DOHH2 (cell line): ENCODE results near the gene DRGX.

Source experiments
- H3F3A ChIP-seq: fragments of 200-600 bp; sonication (generic), shearing (Covaris generic); 2 replicates; pipeline ENCODE4 v1.6.0; 2016; ENCODE audit warnings: antibody characterized with exemption, mild to moderate bottlenecking; ENCODE audit not compliant: control insufficient read depth, insufficient read depth
- H3K27ac ChIP-seq: fragments of 200-600 bp; sonication (generic); 2 replicates; pipeline ENCODE4 v1.5.1; 2014; ENCODE audit warnings: low read depth, mild to moderate bottlenecking, low read length, moderate library complexity
- H3K27me3 ChIP-seq: fragments of 200-600 bp; sonication (generic); 2 replicates; pipeline ENCODE4 v1.6.1; 2014; ENCODE audit warnings: mild to moderate bottlenecking, low read length, mixed read lengths; ENCODE audit not compliant: control insufficient read depth
- H3K36me3 ChIP-seq: fragments of 200-600 bp; sonication (generic); 2 replicates; pipeline ENCODE4 v1.6.1; 2014; ENCODE audit warnings: mild to moderate bottlenecking, low read length, moderate library complexity, mixed read lengths; ENCODE audit not compliant: control insufficient read depth
- H3K4me1 ChIP-seq: fragments of 200-600 bp; sonication (generic); 2 replicates; pipeline ENCODE4 v1.6.1; 2014; ENCODE audit warnings: mild to moderate bottlenecking, low read length, mixed read lengths; ENCODE audit not compliant: control insufficient read depth
- H3K4me2 ChIP-seq: fragments of 200-600 bp; sonication (generic); 2 replicates; pipeline ENCODE4 v1.6.0; 2014; ENCODE audit warnings: mild to moderate bottlenecking, low read length, moderate library complexity
- H3K4me3 ChIP-seq: fragments of 200-600 bp; sonication (generic); 2 replicates; pipeline ENCODE4 v1.5.1; 2014; ENCODE audit warnings: mild to moderate bottlenecking, low read length, mixed read lengths
- H3K79me2 ChIP-seq: fragments of 200-600 bp; sonication (generic); 2 replicates; pipeline ENCODE4 v1.6.1; 2014; ENCODE audit warnings: mild to moderate bottlenecking, low read length, mixed read lengths; ENCODE audit not compliant: control insufficient read depth
- H3K9me2 ChIP-seq: fragments of 200-600 bp; sonication (generic); replicated peaks from 2 replicates; pipeline ENCODE4 v1.6.1; 2014; ENCODE audit warnings: mild to moderate bottlenecking, low read length, mixed read lengths; ENCODE audit not compliant: control insufficient read depth
- H3K9me3 ChIP-seq: fragments of 200-600 bp; sonication (generic); 2 replicates; pipeline ENCODE4 v1.6.1; 2014; ENCODE audit warnings: antibody characterized with exemption, low read length, mixed read lengths; ENCODE audit not compliant: control insufficient read depth, insufficient read depth
- H4K20me1 ChIP-seq: fragments of 200-600 bp; sonication (generic); 2 replicates; pipeline ENCODE4 v1.6.0; 2014; ENCODE audit warnings: low read depth, mild to moderate bottlenecking, antibody characterized with exemption, low read length, moderate library complexity; ENCODE audit not compliant: control insufficient read depth, insufficient read depth
- CTCF ChIP-seq: fragments of 200-600 bp; sonication (generic); IDR thresholded peaks from one replicate; pipeline ENCODE4 v1.5.1; 2014; ENCODE audit warnings: antibody characterized with exemption, mild to moderate bottlenecking, low read depth, low read length; ENCODE audit not compliant: poor library complexity, severe bottlenecking
- EZH2phosphoT487 ChIP-seq: fragments of 200-600 bp; sonication (generic); IDR thresholded peaks from 2 replicates; pipeline ENCODE4 v1.6.1; 2017; ENCODE audit warnings: borderline replicate concordance, mild to moderate bottlenecking, antibody characterized with exemption, low read length, moderate library complexity, mixed read lengths

The DRGX gene

GRCh38 chr10:49347342-49347741, 48.5 kb downstream of the DRGX start:
- Histone ChIP-seq H3K36me3 (no peaks in the 10 kb centered on the region), H3K27me3 (peaks cover 10% of the 10 kb centered on the region), H3F3A (no peaks in the 10 kb centered on the region), H3K79me2 (no peaks in the 10 kb centered on the region), H3K4me1 (no peaks in the 10 kb centered on the region), H4K20me1 (no peaks in the 10 kb centered on the region), H3K9me2 (no peaks in the 10 kb centered on the region), H3K27ac (no peak overlapping the region), H3K4me2 (no peak overlapping the region), H3K4me3 (no peak overlapping the region), H3K9me3 (no peaks in the 10 kb centered on the region)
- no peak for TF ChIP-seq EZH2phosphoT487

- no peaks in the 10 kb centered on the region for H3K9me2 ChIP-seq
- H3K27me3 ChIP-seq = peaks cover 10% of the 10 kb centered on the region
- H3K9me3 ChIP-seq = no peaks in the 10 kb centered on the region
- no peaks in the 10 kb centered on the region for H3K36me3 ChIP-seq
- no peaks in the 10 kb centered on the region for H3K4me1 ChIP-seq
- no peaks in the 10 kb centered on the region for H4K20me1 ChIP-seq
- H3K4me3 ChIP-seq = no peak overlapping the region
- TF ChIP-seq CTCF = no peak
- TF ChIP-seq EZH2phosphoT487 = no peak
- H3F3A ChIP-seq = no peaks in the 10 kb centered on the region
- no peaks in the 10 kb centered on the region for H3K79me2 ChIP-seq
- H3K27ac ChIP-seq = no peak overlapping the region
- no peak overlapping the region for H3K4me2 ChIP-seq
These were observed 51.0 kb downstream of the DRGX start for GRCh38 chr10:49344840-49345239.

- Histone ChIP-seq H3K27me3 (peaks cover 8% of the 10 kb centered on the region), H3F3A (no peaks in the 10 kb centered on the region), H3K4me2 (no peak overlapping the region)
These were observed 57.3 kb downstream of the DRGX start for GRCh38 chr10:49338604-49339003.

More at GRCh38 chr10:49338604-49339003, 57.3 kb downstream of the DRGX start:
- TF ChIP-seq CTCF = no peak
- no peaks in the 10 kb centered on the region for H3K4me1 ChIP-seq
- peaks cover 6% of the 10 kb centered on the region for H3K9me3 ChIP-seq
- no peak overlapping the region for H3K27ac ChIP-seq
- no peaks in the 10 kb centered on the region for H3K36me3 ChIP-seq
- no peaks in the 10 kb centered on the region for H4K20me1 ChIP-seq
- no peak overlapping the region for H3K4me3 ChIP-seq
- no peaks in the 10 kb centered on the region for H3K79me2 ChIP-seq
- H3K9me2 ChIP-seq = no peaks in the 10 kb centered on the region
